ENCODE measurements around the gene MAGEA9B.
"Not testable (repeated sequence)": the region's sequence is repeated elsewhere in the genome, so short reads cannot be mapped to it uniquely, and the experiment has no call there.

MAGEA9B gene

DNA sequence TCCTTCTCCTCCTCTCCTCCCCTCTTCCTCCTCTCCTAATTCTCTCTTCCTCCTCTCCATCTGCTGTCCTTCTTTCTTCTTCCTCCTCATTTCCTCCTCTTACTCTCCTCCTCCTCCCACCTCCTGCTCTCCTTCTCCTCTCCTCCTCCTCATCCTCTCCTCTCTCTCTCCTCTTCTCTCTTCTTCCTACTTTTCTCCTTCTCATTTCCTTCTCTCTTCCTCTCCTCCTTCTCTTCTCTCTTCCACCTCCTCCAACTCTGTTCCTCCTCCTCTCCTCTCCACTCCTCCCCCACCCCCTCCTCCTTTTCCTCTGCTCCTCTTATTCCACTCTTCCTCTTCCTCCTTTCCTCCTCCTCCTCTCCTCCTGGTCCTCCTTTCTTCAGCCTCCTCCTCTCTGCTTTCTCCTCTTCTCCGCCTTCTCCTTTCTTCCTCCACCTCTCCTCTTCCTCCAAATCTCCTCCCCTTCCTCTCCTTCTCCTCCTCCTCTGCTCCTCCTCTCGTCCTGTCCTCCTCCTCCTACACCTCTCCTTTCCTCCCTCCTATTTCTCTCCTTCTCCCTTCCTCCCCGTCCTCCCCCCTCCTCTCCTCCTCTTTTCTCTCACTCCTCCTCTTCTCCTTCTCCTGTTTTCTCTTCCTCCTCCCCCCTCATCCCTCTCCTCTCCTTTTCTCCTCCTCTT, 52.2 kb downstream of the MAGEA9B start:
- DNase-seq (ENCODE audit: low spot score) = not testable (repeated sequence)

GRCh38 chrX:149533999-149534398, 53.3 kb downstream of the MAGEA9B start:
- not testable (repeated sequence) for DNase-seq (ENCODE audit: low spot score)

- DNase-seq (ENCODE audit: low spot score) = not testable (repeated sequence)
Measured at GRCh38 chrX:149532868-149533267, 54.4 kb downstream of the MAGEA9B start.
